ENCODE results near the gene LILRB3.
"Not testable (repeated sequence)": the region's sequence is repeated elsewhere in the genome, so short reads cannot be mapped to it uniquely, and the experiment has no call there.

The LILRB3 gene

DNA sequence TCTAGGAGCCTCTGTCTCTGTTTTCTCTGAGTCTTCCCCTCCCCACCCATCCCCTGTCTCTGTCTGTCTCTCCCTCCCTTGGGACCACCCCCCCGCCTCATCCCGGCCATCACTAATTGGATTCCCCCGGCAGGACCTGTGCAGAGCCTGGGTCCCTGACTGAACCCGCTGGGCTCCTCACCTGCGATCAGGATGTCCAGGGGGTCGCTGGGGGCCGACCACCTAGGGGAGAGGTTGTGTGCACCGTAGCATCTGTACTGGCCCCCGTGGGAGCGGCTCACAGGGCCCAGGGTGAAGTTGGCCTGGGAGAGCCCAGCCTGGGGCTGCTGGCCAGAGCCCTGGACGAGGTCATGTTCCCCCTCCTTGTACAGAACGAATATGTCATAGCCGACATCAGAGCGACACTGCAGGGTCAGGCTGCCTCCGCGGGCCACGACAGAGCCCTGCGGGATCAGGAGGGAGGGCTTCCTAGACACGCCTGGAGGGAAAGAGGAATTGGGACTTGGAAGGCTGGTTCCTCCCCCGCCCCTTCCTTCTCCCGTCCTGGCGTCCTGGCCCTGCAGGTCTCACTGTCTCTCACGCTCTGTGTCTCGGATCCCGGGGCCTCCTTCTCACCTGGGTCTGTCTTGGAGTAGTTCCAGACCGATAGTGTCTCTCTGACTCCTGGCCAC, 32.4 kb upstream of the LILRB3 start:
- Histone ChIP-seq H3K27ac (no peak overlapping the region), H3K27me3 (no peaks in the 10 kb centered on the region), H3K36me3 (no peaks in the 10 kb centered on the region), H3K9ac (no peak overlapping the region), H4K20me1 (no peaks in the 10 kb centered on the region), H3K9me3 (no peaks in the 10 kb centered on the region), H3K4me2 (no peak overlapping the region), H3K4me3 (no peak overlapping the region), H3K4me1 (peaks cover 31% of the 10 kb centered on the region)
- TF ChIP-seq Cebpa-rat (IDR thresholded peaks at IDR 0.05), result no peak

GRCh38 chr19:54254195-54254906, 31.5 kb upstream of the LILRB3 start:
- H3K4me3 ChIP-seq, result no peak overlapping the region
- H3K27ac ChIP-seq, result 0 out of 2 replicates have a peak overlapping the region, but pooled peaks have one; percentile 30
- peaks cover 31% of the 10 kb centered on the region for H3K4me1 ChIP-seq
- H3K4me2 ChIP-seq, result peak overlapping the region; percentile 77
- no peaks in the 10 kb centered on the region for H4K20me1 ChIP-seq
- H3K9me3 ChIP-seq, result no peaks in the 10 kb centered on the region
- no peak for TF ChIP-seq Cebpa-rat (IDR thresholded peaks at IDR 0.05)
- H3K36me3 ChIP-seq, result no peaks in the 10 kb centered on the region
- no peaks in the 10 kb centered on the region for H3K27me3 ChIP-seq
- H3K9ac ChIP-seq, result no peak overlapping the region

DNA sequence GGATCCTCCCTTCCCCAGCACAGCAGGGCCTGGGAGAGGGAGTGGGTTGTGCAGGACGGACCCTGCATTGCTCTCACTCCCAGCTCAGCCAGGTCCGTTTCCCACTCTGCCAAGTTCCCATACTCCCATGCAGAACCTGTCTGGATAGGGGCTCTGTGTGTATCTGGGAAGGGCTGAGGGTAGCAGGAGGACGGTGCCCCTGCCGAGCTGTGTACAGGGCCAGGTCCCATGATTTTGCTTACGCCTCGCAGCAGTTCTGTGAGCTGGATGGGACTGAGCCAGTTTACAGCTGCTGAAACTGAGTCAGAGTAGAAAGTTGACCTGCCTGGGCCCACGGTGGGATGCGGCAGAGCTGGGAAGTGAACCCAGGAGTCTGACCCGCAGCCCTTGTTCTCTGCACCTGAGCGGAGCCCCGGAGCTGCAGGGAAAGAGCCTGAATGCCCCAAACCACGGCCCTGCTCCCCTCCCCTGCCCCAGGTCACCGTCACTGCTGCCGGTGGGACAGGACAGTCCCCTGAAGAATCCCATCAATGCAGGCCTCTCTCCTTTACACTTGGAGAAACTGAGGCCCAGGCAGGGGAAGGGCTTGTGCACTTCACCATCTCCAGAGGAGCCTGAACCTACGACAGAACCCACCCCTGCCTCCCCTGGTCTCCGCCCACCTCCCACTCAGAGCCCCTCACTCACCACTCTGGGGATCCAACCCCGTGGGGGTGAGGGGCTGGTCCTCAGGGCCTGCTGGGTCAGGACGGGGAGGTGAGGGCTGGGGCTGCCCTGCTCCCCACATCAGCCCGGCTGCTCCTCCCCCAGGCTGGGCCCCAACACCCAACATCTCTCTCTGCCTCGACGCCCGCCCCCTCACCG, 30.8 kb upstream of the LILRB3 start:
- Histone ChIP-seq H3K4me3 (no peak overlapping the region), H3K4me1 (peaks cover 33% of the 10 kb centered on the region), H3K27ac (0 out of 2 replicates have a peak overlapping the region, but pooled peaks have one; percentile 30), H3K36me3 (no peaks in the 10 kb centered on the region), H3K9me3 (no peaks in the 10 kb centered on the region), H4K20me1 (no peaks in the 10 kb centered on the region), H3K27me3 (no peaks in the 10 kb centered on the region), H3K9ac (no peak overlapping the region), H3K4me2 (peak overlapping the region; percentile 77)
- TF ChIP-seq Cebpa-rat (IDR thresholded peaks at IDR 0.05), result no peak

- no peaks in the 10 kb centered on the region for H3K27me3 ChIP-seq
- H3K27ac ChIP-seq, result no peak overlapping the region
- H3K9me3 ChIP-seq, result no peaks in the 10 kb centered on the region
- no peak overlapping the region for H3K4me3 ChIP-seq
- no peak for TF ChIP-seq Cebpa-rat (IDR thresholded peaks at IDR 0.05)
- H3K9ac ChIP-seq, result no peak overlapping the region
- H3K4me2 ChIP-seq, result no peak overlapping the region
- peaks cover 40% of the 10 kb centered on the region for H3K4me1 ChIP-seq
- no peaks in the 10 kb centered on the region for H3K36me3 ChIP-seq
- H4K20me1 ChIP-seq, result no peaks in the 10 kb centered on the region
These were observed 30.0 kb upstream of the LILRB3 start for GRCh38 chr19:54252845-54253244.

GRCh38 chr19:54252243-54252642, 29.4 kb upstream of the LILRB3 start:
- H3K9me3 ChIP-seq, result no peaks in the 10 kb centered on the region
- no peaks in the 10 kb centered on the region for H3K36me3 ChIP-seq
- no peak overlapping the region for H3K4me3 ChIP-seq
- H3K4me2 ChIP-seq, result no peak overlapping the region
- peaks cover 41% of the 10 kb centered on the region for H3K4me1 ChIP-seq
- no peaks in the 10 kb centered on the region for H3K27me3 ChIP-seq
- H3K9ac ChIP-seq, result no peak overlapping the region
- no peak overlapping the region for H3K27ac ChIP-seq
- H4K20me1 ChIP-seq, result no peaks in the 10 kb centered on the region
- no peak for TF ChIP-seq Cebpa-rat (IDR thresholded peaks at IDR 0.05)

- no peaks in the 10 kb centered on the region for H4K20me1 ChIP-seq
- peak overlapping the region; percentile 44 for H3K4me3 ChIP-seq
- H3K4me2 ChIP-seq, result peak overlapping the region; percentile 92
- H3K27me3 ChIP-seq, result no peaks in the 10 kb centered on the region
- no peak for TF ChIP-seq Cebpa-rat (IDR thresholded peaks at IDR 0.05)
- peak overlapping the region; percentile 77 for H3K27ac ChIP-seq
- peaks cover 40% of the 10 kb centered on the region for H3K4me1 ChIP-seq
- H3K36me3 ChIP-seq, result no peaks in the 10 kb centered on the region
- H3K9me3 ChIP-seq, result no peaks in the 10 kb centered on the region
- peak overlapping the region; percentile 69; the same call in 1 of the 2 replicates for H3K9ac ChIP-seq
These were observed 25.3 kb upstream of the LILRB3 start for GRCh38 chr19:54248016-54248601.

- no peak for TF ChIP-seq Cebpa-rat (IDR thresholded peaks at IDR 0.05)
- H3K36me3 ChIP-seq, result no peaks in the 10 kb centered on the region
- H4K20me1 ChIP-seq, result no peaks in the 10 kb centered on the region
- H3K4me3 ChIP-seq, result peak overlapping the region; percentile 44
- H3K27me3 ChIP-seq, result no peaks in the 10 kb centered on the region
- peak overlapping the region; percentile 77 for H3K27ac ChIP-seq
- H3K4me1 ChIP-seq, result peaks cover 48% of the 10 kb centered on the region
- H3K4me2 ChIP-seq, result peak overlapping the region; percentile 92
- H3K9me3 ChIP-seq, result no peaks in the 10 kb centered on the region
- peak overlapping the region; percentile 69; the same call in 1 of the 2 replicates for H3K9ac ChIP-seq
These were observed 24.5 kb upstream of the LILRB3 start for GRCh38 chr19:54247106-54247930.

DNA sequence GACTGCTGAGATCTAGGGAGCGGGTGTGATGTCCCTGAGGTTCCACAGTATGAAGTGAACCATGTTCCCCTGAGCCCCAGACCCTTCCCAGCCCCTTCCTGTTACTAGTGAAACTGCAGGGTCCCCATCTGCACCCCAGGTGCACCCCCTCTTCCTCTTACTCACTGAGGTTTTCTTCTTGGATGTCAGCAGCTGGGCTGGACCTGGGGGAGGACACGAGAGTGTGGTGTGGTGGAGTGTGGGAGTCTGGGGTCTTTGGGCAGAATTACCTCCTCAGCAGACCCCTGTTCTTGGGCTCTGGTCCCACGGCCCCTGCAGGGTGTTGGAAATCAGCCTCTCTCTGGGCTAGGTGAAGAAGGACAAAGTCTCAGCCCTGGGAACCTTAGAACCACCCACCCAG, 23.1 kb upstream of the LILRB3 start:
- Histone ChIP-seq H4K20me1 (no peaks in the 10 kb centered on the region), H3K4me3 (no peak overlapping the region), H3K36me3 (no peaks in the 10 kb centered on the region), H3K4me2 (peak overlapping the region; percentile 70), H3K9ac (no peak overlapping the region), H3K4me1 (peaks cover 50% of the 10 kb centered on the region), H3K27me3 (no peaks in the 10 kb centered on the region), H3K27ac (peak overlapping the region; percentile 56; the same call in 1 of the 2 replicates), H3K9me3 (no peaks in the 10 kb centered on the region)
- TF ChIP-seq Cebpa-rat (IDR thresholded peaks at IDR 0.05), result no peak

DNA sequence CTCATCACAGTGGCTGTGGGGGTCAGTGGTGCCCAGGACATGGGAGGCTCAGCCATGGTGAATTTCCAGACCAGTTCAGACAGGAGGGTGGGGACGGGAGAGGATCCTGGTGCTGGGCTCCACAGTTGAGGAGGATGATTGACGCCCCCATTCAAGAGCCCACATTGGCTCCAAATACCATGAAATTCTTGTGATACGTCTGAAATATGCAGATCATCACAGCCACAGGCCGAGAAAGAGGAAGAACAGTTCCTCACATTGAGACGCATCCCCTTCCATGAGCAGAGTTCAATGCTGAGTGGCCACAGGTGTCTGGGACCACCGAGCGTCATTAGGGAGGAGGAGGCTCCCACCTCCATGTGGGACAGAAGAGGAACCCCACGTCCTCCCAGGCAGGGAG, 21.0 kb upstream of the LILRB3 start:
- H3K36me3 ChIP-seq, H3K9ac ChIP-seq, H3K4me3 ChIP-seq, H3K27me3 ChIP-seq, H3K27ac ChIP-seq, H4K20me1 ChIP-seq, H3K9me3 ChIP-seq, H3K4me2 ChIP-seq: not testable (repeated sequence)
- H3K4me1 ChIP-seq, result peaks cover 50% of the 10 kb centered on the region

DNA sequence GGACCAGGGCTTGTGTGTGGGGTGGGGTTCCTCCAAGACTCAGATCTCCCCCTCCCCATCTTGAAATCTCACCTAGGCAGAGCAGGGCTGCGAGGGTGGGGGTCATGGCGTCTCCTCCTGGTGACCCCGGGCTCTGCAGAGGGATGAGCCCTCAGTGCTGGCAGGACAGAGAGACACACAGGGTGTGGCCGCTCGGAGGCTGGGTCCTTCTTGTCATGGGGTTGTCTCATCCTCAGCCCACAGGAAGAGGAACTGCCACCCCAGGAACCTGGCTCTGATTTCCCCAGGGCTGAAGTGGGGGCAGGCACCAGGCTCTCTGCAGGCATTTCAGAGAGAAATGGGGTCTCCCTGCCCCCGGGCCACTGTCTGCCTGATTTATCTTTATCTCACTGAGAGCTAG, 19.8 kb upstream of the LILRB3 start, which contains the start of gene LILRA6:
TSS of gene LILRA6 (minus strand) at position 145 of the 400 bp plus-strand sequence.
- not testable (repeated sequence) for H3K36me3 ChIP-seq, H3K9ac ChIP-seq, H3K4me3 ChIP-seq, H3K9me3 ChIP-seq, H3K27me3 ChIP-seq, H4K20me1 ChIP-seq
- peaks cover 39% of the 10 kb centered on the region for H3K4me1 ChIP-seq
- H3K27ac ChIP-seq, result 0 out of 2 replicates have a peak within 1 kb of the TSS, but pooled peaks have one; percentile 13
- peak within 1 kb of the TSS; percentile 67 for H3K4me2 ChIP-seq

GRCh38 chr19:54242234-54242633, 19.4 kb upstream of the LILRB3 start:
- not testable (repeated sequence) for H3K27me3 ChIP-seq

More at GRCh38 chr19:54242234-54242633, 19.4 kb upstream of the LILRB3 start:
- Histone ChIP-seq H3K4me2 (peak overlapping the region; percentile 67), H3K4me1 (peaks cover 35% of the 10 kb centered on the region), H3K27ac (0 out of 2 replicates have a peak overlapping the region, but pooled peaks have one; percentile 13)
- H4K20me1 ChIP-seq, H3K36me3 ChIP-seq, H3K9ac ChIP-seq, H3K9me3 ChIP-seq, H3K4me3 ChIP-seq: not testable (repeated sequence)

Data from BLaER1 (cell line).